CMK (cell line): ENCODE measurements around the gene KCNMB1.

ENCODE experiments used
- DNase-seq: peaks from one replicate; pipeline ENCODE4 v3.0.0-alpha.2; 2010; ENCODE audit warnings: low read depth

The KCNMB1 gene, protein sequence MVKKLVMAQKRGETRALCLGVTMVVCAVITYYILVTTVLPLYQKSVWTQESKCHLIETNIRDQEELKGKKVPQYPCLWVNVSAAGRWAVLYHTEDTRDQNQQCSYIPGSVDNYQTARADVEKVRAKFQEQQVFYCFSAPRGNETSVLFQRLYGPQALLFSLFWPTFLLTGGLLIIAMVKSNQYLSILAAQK

DNA sequence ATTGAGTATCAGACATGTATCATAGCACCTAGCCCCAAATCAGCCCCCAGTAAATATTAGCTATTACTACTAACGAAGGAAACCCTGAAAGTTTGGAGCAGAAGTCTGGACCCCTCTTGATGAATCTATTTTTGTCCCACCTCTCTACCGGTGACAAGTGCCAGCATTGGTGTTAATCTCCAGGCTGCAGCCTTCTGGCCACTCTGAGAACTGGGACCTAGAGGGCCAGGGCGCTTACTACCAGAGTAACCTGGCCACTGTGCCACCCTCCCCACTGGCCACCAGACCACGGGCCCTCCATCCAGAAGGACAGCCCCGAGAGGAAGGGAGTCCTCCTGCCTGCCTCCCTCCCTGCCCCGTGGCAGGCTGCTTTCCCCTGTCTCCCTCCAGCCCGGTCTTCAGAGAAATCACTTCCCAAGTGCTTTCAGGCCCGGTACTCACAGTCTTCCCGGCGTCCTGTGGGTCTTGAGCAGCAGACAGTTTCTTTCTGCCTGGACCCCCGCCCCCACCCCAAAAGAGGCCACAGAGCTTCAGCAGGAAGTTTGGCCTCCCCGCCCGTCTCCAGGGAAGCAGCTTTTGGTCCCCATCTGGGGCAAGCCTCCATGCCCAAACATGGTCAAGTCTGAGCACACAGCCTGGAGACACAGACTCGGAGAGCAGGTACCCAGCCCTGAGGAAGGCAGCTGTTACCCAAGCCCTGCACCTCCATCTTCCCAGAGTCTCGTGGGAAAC lies at the start of gene KCNMB1:
Gene KCNMB1 (minus strand): TSS at position 550 of the 732 bp plus-strand sequence. CDS start 3,920 bp downstream, outside the sequence.
- peak; percentile 7 for DNase-seq

DNA sequence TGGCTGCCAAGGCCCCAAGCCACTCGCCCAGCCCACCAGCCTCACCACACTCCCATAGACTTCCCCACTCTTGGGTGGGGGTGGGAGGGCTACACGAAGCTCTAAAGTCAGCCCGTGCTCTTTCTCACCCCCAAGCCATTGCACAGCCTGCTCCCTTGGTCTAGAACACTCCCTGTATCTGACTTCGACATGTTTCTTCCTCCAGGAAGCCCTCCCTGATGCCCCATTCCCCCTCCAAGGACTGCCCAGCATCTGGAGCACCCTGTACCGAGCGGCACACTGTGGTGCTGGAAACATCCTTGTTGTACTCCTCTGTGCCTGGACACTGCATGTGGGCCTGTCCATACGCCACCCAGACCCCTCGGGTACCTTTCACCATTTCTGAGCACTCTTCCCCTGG lies 49.4 kb upstream of the KCNMB1 start:
- DNase-seq = no peak

DNA sequence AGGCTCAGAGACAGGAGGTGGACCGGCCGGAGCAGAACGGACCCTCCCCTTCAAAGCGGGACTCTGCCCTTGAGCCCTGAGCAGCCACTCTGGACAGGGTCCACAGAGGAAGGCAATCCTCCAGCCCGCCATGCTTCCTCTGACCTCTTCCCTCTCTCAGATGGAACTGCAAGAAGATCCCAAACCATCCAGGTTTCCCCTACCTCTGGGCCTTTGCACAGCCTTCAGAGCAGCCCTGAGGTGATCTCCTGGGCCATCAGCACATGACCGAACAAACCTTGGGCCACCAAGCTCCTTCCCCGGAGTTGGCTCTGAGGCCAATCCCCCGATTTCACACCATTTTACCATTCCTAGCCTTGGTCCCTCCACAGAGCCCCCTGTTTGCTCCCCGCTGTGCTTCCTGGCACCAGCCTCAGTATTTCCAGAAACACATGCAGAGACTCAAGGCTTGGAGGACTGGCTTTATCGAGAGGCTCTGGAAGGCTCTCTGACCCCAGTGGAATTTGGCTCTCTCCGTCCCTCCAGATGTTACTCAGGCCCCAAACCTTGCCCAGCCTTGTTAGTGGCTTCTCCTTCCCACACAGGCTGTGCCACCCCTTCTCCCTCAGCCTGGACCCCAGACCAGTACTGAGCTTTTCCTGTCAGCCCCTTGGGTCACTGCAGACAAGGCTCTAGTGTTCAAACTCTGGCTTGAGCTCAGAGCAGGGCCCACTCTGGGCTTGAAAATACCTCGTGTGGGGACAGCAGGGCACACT lies 48.6 kb upstream of the KCNMB1 start:
- DNase-seq = no peak

DNA sequence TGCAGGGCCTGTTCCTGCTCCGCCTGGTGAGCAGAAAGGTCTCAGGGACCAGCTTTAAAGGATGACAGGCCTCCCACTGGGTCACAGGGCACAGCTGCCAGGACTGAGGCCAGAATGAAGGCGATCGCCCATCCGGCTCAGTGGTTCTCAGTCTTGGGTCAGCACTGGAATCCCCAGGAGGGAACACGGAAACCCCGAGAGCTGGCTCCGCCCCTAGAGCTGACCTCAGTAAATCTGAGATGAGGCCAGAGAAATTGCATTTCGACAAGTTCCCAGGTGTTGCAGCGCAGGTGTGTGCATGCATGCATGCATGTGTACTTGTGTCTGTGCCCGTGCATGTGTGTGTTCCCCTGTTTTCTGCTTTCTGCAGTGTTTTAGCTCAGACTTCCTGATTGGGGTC lies 47.2 kb upstream of the KCNMB1 start:
- DNase-seq = no peak

DNA sequence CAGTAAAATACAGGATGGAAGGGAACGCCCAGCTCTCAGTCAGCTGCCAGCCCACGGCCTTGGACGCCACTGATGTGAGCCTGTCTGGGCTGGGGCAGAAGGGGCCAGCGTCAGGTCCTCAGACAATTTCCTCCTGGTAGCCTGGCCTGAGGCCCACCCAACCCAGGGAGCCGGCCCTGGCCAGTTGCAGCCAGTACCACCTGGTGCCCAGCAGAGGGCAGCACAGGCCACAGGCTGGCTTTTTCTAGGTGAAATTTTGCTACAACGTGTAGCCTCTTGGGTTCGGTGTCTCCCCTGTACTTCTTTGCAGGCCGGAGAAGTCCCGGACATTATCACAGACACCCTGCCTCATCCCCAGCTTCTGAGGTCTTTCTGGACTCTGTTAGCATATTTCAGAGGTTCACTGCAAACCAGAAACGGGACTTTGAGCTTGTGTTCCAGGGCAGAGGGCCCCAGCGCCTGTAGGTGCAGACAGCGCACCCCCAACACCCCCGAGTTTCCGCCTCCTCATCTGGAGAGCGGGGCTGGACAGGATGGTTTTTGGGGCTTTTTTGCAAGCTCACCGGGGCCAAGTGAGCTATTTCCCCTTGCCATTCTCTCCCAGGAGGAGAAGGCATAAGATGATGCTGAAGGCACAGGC lies 45.9 kb upstream of the KCNMB1 start:
- no peak for DNase-seq

DNA sequence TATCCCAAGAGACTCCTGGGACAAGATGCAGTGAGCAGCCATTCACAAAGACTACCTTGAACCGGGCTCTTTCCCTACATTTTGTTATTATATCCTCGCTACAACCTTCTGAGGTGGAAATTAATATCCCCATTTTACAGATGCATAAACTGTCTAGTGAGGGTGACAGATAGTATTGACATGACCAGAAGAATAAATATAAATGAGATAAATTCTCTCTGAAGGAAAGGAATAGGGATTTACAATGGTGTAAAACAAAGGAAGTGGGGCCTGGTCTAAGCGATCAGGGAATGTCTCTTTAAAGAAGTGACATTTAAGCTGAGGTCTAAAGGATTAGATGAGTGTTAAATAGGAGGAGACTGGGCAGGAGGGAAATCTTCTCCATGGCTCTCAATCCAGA lies 43.5 kb upstream of the KCNMB1 start:
- no peak for DNase-seq

DNA sequence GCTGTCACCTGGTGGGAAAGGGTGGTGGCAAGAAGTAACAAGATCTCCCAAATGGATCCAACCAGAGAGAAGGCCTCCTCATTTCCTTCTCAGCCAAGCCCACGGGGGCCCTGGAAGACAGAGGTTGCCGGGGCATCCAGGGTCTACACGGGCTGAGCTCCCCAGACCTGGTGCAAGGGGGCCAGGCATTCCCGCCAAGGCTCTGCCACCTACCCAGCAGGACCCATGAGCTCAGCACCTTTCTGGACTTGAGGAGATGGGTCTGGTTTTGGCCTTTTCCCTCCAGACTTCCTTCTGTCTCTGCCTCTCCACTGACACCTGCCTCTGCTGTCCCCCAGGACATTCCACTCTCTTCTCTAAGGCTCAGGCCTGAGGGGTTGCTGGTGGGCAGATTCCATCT lies 42.4 kb upstream of the KCNMB1 start:
- no peak for DNase-seq

DNA sequence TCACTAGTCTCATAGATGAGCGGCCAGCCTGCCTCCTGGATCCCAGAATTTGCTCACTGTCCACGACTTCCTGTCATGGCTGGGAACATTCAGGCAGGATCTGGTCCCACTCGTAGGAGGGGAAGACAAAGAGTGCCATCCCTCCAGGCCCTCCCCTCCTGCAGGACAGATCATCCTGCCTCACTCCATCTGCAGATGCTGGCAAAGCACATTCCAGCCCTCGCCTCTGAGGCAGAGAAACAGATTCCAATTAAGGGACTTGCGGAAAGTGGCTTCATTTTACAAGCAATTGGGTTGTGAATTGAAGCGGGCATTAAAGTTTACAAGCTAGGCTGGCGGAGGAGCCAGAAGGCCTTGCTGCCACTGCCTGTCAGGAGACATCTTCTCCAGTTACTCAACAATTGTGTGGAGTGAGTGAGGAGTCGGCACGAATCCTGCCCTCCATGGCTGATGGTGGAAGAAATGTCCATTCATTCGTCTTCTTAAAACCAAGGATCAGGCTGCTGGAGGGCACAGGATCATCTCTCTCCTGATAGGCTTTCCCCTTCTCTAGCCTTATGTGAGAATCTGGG lies 41.8 kb upstream of the KCNMB1 start:
- no peak for DNase-seq

DNA sequence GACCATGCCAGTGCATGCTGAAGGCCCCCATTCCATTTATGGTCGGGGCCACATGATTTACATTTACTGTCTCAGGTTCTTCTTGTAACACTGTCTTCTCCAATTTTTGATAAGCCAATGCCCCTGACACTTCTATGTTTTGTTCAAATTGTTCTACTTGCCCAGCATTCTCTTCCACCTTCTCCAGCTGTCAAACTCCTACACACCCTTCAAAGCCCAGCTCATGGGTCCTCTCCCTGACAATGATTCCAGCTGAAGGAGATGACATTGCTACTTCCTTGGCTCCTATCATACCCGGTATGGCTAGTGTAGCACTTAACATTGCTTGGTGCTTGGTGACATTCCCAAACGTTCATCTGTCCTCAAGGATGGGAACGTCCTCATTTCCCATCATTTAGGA lies 41.1 kb upstream of the KCNMB1 start:
- no peak for DNase-seq

DNA sequence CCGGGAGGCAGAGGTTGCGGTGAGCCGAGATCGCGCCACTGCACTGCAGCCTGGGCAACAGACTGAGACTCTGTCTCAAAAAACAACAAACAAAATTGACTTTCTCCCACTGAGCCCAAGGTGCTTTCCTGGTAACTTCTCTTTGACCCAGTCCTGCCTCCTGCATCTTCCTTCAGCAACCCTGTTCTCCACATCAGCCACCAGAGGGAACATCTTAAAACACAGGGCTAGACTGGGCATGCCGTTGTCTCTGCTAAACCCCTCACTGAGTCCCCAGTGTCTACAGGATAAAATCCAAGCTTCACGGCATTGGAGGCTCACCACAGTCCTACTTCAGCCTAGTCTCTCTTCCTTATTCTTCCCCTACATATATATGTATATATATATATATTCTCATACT lies 39.8 kb upstream of the KCNMB1 start:
- DNase-seq = no peak

DNA sequence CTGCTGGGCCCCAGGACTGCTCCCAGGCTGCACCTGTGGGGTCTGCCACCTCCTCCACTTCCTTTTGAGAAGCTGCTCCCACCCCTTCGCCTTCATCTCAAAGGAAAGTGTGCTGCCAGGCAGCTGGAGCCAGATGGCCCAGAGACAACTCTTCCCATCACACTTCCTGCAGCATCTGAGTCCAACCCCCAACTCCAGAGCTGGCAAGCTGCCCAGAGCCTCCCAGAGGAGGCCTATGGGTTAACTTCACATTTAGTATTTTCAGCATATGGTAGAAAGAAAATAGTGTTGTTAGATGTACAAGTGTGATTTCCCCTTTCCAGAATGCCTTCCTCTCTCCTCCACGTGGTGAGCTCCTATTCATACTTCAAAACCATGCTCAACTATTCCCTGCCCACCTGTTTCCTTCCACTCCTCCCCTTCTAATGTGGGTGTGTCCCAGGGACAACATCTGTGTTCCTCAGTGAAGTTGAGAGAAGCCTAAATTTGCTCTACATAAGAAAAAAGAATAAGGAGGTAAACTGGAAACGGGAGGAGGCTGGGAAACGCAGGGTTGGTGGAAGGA lies 38.6 kb upstream of the KCNMB1 start:
- no peak for DNase-seq

DNA sequence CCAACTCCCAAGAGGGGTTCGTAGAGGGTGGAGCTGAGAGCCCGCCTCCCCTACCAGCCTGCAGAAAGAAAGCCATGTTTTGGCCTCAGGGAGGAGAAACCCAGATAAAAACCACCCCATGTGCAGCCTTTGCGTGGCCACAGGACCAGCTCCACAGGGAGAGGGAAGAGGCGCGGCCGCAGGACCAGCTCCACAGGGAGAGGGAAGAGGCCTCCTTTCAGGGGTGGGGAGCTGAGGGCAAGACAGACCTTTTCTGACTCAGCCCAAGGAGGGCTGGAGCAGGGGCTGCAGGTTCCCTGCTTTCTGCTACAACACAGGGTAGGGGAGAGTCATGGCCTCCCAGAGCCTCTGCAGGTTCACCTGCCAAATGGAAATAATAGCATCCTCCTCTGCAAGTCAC lies 37.6 kb upstream of the KCNMB1 start:
- no peak for DNase-seq

DNA sequence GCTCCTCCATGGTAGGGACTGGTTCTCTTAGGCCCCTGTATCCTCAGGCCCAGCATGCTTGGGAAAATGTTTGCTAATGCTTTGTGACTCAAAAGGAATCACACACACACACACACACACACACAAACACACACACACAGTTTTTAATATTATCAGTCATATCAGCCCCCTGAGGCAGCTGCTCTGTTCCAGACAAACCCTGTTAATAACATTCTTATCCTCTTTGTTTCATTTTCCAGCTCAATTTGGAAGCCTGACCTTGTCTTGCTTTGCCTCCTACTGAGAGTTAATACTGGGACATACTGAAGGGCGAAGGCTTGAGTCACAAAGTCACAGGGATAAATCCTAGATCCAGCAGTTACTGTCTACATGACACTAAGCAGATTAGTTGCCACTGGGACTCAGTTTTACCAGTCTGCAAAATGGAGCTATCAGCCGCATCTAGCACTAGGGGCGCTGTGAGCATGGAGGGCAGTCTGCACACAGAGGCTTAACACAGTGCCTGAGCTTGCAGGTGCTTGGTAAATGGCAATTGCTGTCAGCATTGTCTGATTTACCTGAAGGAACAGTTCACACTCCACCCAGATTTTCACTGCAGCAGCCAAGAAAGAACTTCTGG lies 37.1 kb upstream of the KCNMB1 start:
- no peak for DNase-seq

DNA sequence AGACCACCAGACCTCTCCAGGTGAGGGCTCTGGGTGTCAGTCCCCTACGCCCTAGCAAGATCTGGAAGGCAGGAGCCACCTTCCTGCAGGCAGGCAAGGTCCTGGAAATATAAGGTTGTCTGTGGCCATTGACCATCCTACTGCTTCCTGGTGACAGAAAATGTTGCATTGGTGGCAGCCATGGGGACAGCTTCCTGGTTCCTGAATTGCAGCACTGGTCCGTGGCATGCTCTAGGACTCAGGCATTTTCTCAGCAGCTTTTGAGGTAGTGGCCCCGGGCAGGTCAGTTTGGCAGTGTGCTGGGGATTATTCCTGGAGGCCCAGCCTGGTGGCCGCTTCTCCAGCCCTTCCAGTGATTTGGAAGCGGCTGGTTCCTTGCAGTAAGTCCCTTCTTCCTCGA lies 36.6 kb upstream of the KCNMB1 start:
- no peak for DNase-seq

DNA sequence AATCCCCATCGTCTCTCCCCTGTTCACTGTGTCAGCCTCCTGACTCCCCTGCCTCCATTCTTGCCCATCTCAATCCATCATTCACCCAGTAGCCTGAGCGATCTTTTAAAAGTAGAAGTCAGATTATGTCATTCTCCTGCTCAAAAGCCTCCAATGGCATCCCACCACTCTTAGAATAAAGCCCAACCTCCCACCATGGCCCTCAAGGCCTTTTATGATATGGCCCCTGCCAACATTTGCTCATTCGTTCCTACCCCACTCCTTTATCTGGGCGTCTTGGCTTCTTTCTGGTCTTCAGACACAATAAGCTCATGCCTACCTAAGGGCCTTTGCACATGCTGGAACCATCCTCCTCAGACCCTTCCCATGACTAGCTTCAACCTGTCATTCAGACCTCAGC lies 35.5 kb upstream of the KCNMB1 start:
- no peak for DNase-seq

DNA sequence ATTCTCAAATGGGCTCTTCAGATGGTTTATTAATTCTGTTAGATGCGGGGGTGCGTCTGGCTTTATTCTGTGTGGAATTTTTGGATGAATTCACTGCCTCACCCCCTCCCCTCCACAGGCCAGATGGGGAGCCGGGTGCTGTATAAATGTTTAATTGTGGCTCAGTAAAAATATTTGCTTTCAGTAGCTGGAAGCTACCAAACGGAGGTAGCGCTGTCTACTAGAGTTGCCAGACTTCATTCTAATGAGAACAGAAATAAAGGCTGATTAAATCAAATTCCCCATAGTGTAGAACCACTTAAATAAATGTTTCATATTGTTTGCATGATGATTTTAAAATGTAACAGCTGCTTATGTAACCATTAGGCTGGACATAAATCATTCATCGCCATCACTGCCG lies 34.5 kb upstream of the KCNMB1 start:
- no peak for DNase-seq

DNA sequence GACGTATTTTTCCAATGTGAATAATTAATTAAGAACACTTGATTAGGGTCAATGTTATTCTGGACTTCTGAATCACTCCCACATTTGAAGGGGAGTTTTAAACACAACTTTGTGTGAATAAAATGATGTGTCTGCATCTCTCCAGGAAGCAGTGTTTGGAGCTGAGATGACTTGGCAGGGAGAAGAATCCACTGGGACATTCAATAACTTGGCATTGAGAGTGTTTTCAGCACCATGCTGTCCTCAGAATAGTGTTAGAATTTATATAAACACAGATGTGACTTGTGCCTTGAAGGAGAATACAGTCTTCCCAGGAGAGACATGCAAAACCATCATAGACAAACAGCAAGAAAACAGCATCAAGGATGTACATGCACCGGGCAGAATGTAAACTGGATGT lies 32.7 kb upstream of the KCNMB1 start:
- DNase-seq = no peak

DNA sequence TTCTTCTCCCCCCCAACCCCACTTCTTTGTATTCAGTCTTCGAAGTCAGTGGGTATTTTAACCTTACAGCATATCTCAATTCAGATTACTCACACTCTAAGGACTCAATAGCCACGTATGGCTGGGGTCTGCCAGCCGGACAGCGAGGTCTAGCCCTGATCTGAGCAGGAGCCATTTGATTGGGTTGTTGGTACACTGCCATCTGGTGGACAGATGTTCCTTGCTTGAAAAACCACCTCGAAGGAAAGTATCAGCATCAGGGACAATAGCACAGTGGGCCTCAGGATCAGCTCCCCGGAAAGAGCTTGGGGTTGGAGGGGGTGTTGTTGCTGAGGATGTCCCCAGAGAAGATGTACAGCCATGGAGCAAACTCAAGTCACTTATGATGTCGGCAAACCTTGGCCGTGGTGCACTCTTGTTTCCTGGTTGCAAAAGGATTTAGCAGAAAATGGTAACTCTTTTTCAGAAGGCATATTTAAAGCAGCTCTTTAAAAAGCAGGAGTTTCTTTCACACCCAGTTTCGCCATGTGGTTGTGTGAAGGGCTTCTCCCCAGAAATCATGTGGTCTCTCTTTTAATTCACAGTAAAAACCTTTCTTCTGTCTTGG lies 31.7 kb upstream of the KCNMB1 start:
- peak; percentile 32 for DNase-seq

DNA sequence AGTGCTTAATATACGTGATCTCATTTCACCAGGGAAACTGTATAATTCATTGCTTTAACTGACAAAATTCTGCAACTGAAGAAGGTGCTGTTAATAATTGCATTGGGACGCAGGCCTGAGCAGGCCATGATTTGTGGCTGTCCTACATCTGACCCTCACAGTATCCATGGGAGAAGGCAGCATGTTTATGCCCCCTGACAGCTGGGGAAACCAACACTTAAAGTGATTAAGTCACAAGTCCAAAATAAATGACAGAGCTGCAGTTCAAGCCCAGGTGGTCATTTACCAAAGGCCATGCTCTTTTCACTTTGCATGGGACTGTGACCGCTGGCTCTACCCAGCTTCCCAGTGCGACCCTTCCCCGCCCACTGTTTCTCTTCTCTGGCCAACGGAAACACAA lies 30.5 kb upstream of the KCNMB1 start:
- no peak for DNase-seq

DNA sequence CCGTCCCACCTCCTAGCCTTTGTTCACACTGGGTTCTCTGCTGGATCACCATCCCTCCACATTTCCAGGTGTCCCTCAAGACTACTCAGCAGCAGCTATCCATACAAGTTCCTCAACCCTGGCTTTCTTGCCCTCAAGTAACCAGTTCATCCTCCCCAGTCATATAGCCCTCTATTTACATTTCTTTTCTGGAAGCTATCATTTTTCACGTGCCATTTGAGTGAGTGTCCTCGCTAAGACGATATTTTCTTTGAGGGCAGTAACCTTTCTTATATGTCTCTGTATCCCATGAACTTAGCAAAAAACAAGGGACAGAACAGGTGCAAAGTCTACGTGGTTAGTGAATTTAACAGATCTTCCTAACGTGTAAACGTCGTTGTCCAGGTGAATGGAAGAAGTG lies 29.6 kb upstream of the KCNMB1 start:
- DNase-seq = no peak

DNA sequence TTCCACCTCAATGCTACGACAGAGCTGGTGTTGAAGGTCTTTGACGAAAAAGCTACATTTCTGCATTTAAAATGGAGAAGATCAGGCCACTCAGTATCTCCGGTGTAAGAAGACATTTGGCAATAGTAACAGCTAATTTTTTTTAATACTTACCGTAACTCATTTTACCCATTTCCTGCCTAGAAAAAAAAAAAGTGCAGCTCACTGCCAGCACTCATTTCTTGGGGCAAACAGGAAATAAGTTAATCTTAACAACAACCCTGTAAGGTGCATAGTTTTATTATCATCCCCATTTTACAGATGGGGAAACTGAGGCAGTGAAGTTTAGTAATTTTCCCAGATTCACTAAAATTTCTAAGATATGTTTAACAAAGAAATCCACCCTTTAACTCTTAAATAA lies 27.4 kb upstream of the KCNMB1 start:
- no peak for DNase-seq
